Trophoblast cell (in vitro differentiated cells and primary cell): Measurements from ENCODE around the gene ACP2.
"Not testable (repeated sequence)": the region's sequence is repeated elsewhere in the genome, so short reads cannot be mapped to it uniquely, and the experiment has no call there.

Source experiments
- DNase-seq, 2 donors: peaks; one replicate each; pipeline ENCODE4 v3.0.0-alpha.2; 2016
- H2AFZ ChIP-seq: 2 replicates; pipeline ENCODE4 v1.6.1; 2013; ENCODE audit warnings: low read length, moderate library complexity, mild to moderate bottlenecking; ENCODE audit not compliant: insufficient read depth, poor library complexity
- H2AK5ac ChIP-seq: 2 replicates; pipeline ENCODE4 v1.6.1; 2013; ENCODE audit warnings: mild to moderate bottlenecking, low read length
- H2BK120ac ChIP-seq: 2 replicates; pipeline ENCODE4 v1.6.1; 2013; ENCODE audit warnings: low read length, mild to moderate bottlenecking, moderate library complexity; ENCODE audit not compliant: insufficient read depth, poor library complexity
- H2BK12ac ChIP-seq: 2 replicates; pipeline ENCODE4 v1.6.1; 2013; ENCODE audit warnings: mild to moderate bottlenecking, low read length, moderate library complexity
- H2BK5ac ChIP-seq: 2 replicates; pipeline ENCODE4 v1.6.1; 2013; ENCODE audit warnings: low read length, low read depth, moderate library complexity, mild to moderate bottlenecking; ENCODE audit not compliant: poor library complexity
- H3K14ac ChIP-seq: 2 replicates; pipeline ENCODE4 v1.6.1; 2013; ENCODE audit warnings: mild to moderate bottlenecking, low read length
- H3K18ac ChIP-seq: 2 replicates; pipeline ENCODE4 v1.6.1; 2013; ENCODE audit warnings: mild to moderate bottlenecking, low read length
- H3K23ac ChIP-seq: 2 replicates; pipeline ENCODE4 v1.6.1; 2013; ENCODE audit warnings: low read length
- H3K27ac ChIP-seq: 2 replicates; pipeline ENCODE4 v1.5.1; 2013; ENCODE audit warnings: low read depth, mild to moderate bottlenecking, inconsistent platforms, low read length, moderate library complexity
- H3K27me3 ChIP-seq: 2 replicates; pipeline ENCODE4 v1.6.1; 2013; ENCODE audit warnings: inconsistent platforms, mild to moderate bottlenecking, low read length, moderate library complexity; ENCODE audit not compliant: insufficient read depth
- H3K36me3 ChIP-seq, 2 experiments: 1 replicate in 1 of 2; 2 replicates in 1 of 2; pipeline ENCODE4 v1.6.1; 2013; ENCODE audit warnings: low read length in 2 of 2, mild to moderate bottlenecking in 2 of 2, moderate library complexity in 1 of 2; ENCODE audit not compliant: insufficient read depth in 2 of 2, control insufficient read depth in 1 of 2
- H3K4ac ChIP-seq: 2 replicates; pipeline ENCODE4 v1.6.1; 2013; ENCODE audit warnings: low read depth, mild to moderate bottlenecking, low read length, moderate library complexity
- H3K4me1 ChIP-seq, 2 experiments: 1 replicate in 1 of 2; 2 replicates in 1 of 2; pipeline ENCODE4 v1.6.1; 2013; ENCODE audit warnings: low read length in 2 of 2, mild to moderate bottlenecking in 2 of 2, moderate library complexity in 1 of 2; ENCODE audit not compliant: insufficient read depth in 2 of 2, control insufficient read depth in 1 of 2
- H3K4me2 ChIP-seq: 2 replicates; pipeline ENCODE4 v1.6.1; 2013; ENCODE audit warnings: inconsistent platforms, mild to moderate bottlenecking, low read length, moderate library complexity
- H3K4me3 ChIP-seq: 2 replicates; pipeline ENCODE4 v1.5.1; 2013; ENCODE audit warnings: mild to moderate bottlenecking, low read depth, low read length, inconsistent platforms
- H3K79me1 ChIP-seq: one replicate; pipeline ENCODE4 v1.6.1; 2013; ENCODE audit warnings: low read length
- H3K79me2 ChIP-seq: 2 replicates; pipeline ENCODE4 v1.6.1; 2013; ENCODE audit warnings: low read length, mild to moderate bottlenecking; ENCODE audit not compliant: control insufficient read depth, insufficient read depth, poor library complexity
- H3K9ac ChIP-seq: 2 replicates; pipeline ENCODE4 v1.6.1; 2013; ENCODE audit warnings: mild to moderate bottlenecking, low read length
- H3K9me3 ChIP-seq: 2 replicates; pipeline ENCODE4 v1.6.1; 2013; ENCODE audit warnings: low read depth, mild to moderate bottlenecking, control low read depth, inconsistent platforms, low read length; ENCODE audit not compliant: insufficient read depth
- H4K12ac ChIP-seq: 2 replicates; pipeline ENCODE4 v1.6.1; 2013; ENCODE audit warnings: low read depth, mild to moderate bottlenecking, low read length, moderate library complexity
- H4K8ac ChIP-seq: 2 replicates; pipeline ENCODE4 v1.6.1; 2013; ENCODE audit warnings: low read depth, mild to moderate bottlenecking, low read length, moderate library complexity
- H4K91ac ChIP-seq: one replicate; pipeline ENCODE4 v1.6.1; 2013; ENCODE audit warnings: low read depth, mild to moderate bottlenecking, low read length, moderate library complexity
- WGBS: extraction: QIAGEN DNeasy Blood & Tissue Kit; methylation state at CpG from one replicate; pipeline ENCODE4 v1.1.7; 2013; ENCODE audit warnings: missing lambda C conversion rate; ENCODE audit not compliant: insufficient read length, insufficient coverage; ENCODE audit errors: extremely low coverage; 5-methylcytosine and 5-hydroxymethylcytosine counted together

ACP2 gene

DNA sequence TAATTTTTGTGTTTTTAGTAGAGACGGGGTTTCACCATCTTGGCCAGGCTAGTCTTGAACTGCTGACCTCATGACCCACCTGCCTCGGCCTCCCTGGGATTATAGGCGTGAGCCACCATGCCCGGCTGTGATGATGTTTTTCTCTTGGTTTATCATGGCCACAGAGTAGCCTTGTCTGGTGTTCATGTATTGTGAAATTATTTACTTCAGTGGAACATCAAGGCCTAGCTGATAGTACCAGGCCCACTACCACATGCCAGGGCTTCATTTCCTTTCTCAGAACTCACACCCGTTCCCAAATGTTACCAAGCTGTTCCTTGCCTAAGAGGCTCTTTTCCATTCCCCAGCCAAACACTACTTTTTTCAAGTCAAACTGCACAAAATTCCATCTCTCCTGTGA lies 40.0 kb downstream of the ACP2 start:
- no peak overlapping the region for H4K12ac ChIP-seq
- no peak overlapping the region for H4K8ac ChIP-seq
- DNase-seq = no peak
- no peak overlapping the region for H3K27ac ChIP-seq
- no peak overlapping the region for H2AK5ac ChIP-seq
- H3K79me1 ChIP-seq = no peaks in the 10 kb centered on the region
- no CpG with 5 or more reads among the region's 5 CpGs for WGBS
- no peak overlapping the region for H3K4me2 ChIP-seq
- H3K27me3 ChIP-seq = no peaks in the 10 kb centered on the region
- H3K9me3 ChIP-seq = no peaks in the 10 kb centered on the region
- no peak overlapping the region for H2AFZ ChIP-seq
- H3K4me1 ChIP-seq = peaks cover 3 to 6% of the 10 kb centered on the region in 2 experiments
- no peak overlapping the region for H3K18ac ChIP-seq
- no peak overlapping the region for H3K23ac ChIP-seq
- H2BK12ac ChIP-seq = no peak overlapping the region
- no peak overlapping the region for H3K14ac ChIP-seq
- H3K9ac ChIP-seq = no peak overlapping the region
- no peaks in the 10 kb centered on the region for H3K79me2 ChIP-seq
- no peaks in the 10 kb centered on the region for H3K36me3 ChIP-seq
- no peak overlapping the region for H3K4me3 ChIP-seq
- H4K91ac ChIP-seq = no peak overlapping the region
- no peak overlapping the region for H2BK5ac ChIP-seq
- H3K4ac ChIP-seq = no peak overlapping the region
- no peak overlapping the region for H2BK120ac ChIP-seq

DNA sequence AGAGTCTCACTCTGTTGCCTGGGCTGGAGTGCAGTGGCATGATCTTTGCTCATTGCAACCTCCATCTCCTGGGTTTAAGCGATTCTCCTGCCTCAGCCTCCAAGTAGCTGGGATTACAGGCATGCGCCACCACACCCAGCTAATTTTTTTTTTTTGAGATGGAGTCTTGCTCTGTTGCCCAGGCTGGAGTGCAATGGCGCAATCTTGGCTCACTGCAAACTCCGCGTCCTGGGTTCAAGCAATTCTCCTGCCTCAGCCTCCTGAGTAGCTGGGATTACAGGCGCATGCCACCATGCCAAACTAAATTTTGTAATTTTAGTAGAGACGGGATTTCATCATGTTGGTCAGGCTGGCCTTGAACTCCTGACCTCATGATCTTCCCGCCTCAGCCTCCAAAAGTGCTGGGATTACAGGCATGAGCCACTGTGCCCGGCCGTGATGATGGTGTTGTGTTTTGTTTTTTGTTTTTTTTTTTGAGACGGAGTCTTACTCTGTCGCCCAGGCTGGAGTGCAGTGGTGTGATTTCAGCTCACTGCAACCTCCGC lies 40.5 kb downstream of the ACP2 start:
- H2BK5ac ChIP-seq, H3K27ac ChIP-seq, H3K23ac ChIP-seq, H3K9me3 ChIP-seq, H3K79me1 ChIP-seq, H4K91ac ChIP-seq, H3K14ac ChIP-seq, H4K8ac ChIP-seq, H3K4me1 ChIP-seq, H3K36me3 ChIP-seq, H2BK12ac ChIP-seq, H3K27me3 ChIP-seq, H3K4me3 ChIP-seq, DNase-seq, H3K18ac ChIP-seq, H3K4me2 ChIP-seq, H3K79me2 ChIP-seq, H3K4ac ChIP-seq, H2AK5ac ChIP-seq, H2AFZ ChIP-seq, H4K12ac ChIP-seq, H2BK120ac ChIP-seq, H3K9ac ChIP-seq: not testable (repeated sequence)
- no CpG with 5 or more reads among the region's 13 CpGs for WGBS

- Histone ChIP-seq H2AFZ (no peak overlapping the region), H3K4me3 (no peak overlapping the region), H3K14ac (no peak overlapping the region), H4K91ac (no peak overlapping the region), H2BK5ac (no peak overlapping the region), H2BK120ac (no peak overlapping the region), H3K27me3 (no peaks in the 10 kb centered on the region), H3K9ac (no peak overlapping the region), H3K18ac (no peak overlapping the region), H3K4me1 (peaks cover 3 to 6% of the 10 kb centered on the region in 2 experiments), H4K8ac (no peak overlapping the region), H3K79me1 (no peaks in the 10 kb centered on the region), H2AK5ac (no peak overlapping the region), H3K9me3 (no peaks in the 10 kb centered on the region), H3K79me2 (no peaks in the 10 kb centered on the region), H3K23ac (no peak overlapping the region), H3K27ac (no peak overlapping the region), H3K4ac (no peak overlapping the region), H4K12ac (no peak overlapping the region), H3K4me2 (no peak overlapping the region), H2BK12ac (no peak overlapping the region), H3K36me3 (no peaks in the 10 kb centered on the region)
- WGBS = no CpG with 5 or more reads among the region's 6 CpGs
- DNase-seq = no peak
Measured at GRCh38 chr11:47207459-47207858, 41.2 kb downstream of the ACP2 start.

DNA sequence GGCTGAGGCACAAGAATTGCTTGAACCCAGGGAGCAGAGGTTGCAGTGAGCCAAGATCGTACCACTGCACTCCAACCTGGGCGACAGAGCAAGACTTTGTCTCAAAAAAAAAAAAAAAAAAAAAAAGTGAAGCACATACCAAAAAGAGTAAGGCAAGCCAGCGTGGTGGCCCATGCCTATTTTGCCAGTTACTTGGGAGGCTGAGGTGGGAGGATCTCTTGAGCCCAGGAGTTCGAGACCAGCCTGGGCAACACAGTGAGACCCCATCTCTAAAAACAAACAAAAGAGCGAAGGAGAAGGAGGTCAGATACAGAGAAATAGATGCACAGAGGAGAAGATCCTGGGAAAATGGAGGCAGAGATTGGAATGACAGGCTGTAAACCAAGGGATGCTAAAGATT lies 42.0 kb downstream of the ACP2 start:
- H3K4me1 ChIP-seq, H3K9ac ChIP-seq, H2AK5ac ChIP-seq, H3K4me3 ChIP-seq, H3K36me3 ChIP-seq, H2AFZ ChIP-seq, H3K27me3 ChIP-seq, H3K79me2 ChIP-seq, H3K14ac ChIP-seq, H3K27ac ChIP-seq, H3K4me2 ChIP-seq, H4K91ac ChIP-seq, H4K8ac ChIP-seq, H4K12ac ChIP-seq, H3K4ac ChIP-seq, H2BK120ac ChIP-seq, H3K79me1 ChIP-seq, DNase-seq, H2BK5ac ChIP-seq, H3K9me3 ChIP-seq, H2BK12ac ChIP-seq, H3K23ac ChIP-seq, H3K18ac ChIP-seq: not testable (repeated sequence)
- no CpG with 5 or more reads among the region's 5 CpGs for WGBS
